ENCODE data around the gene ABCG4.
"Not testable (repeated sequence)": the region's sequence is repeated elsewhere in the genome, so short reads cannot be mapped to it uniquely, and the experiment has no call there.

The ABCG4 gene

DNA sequence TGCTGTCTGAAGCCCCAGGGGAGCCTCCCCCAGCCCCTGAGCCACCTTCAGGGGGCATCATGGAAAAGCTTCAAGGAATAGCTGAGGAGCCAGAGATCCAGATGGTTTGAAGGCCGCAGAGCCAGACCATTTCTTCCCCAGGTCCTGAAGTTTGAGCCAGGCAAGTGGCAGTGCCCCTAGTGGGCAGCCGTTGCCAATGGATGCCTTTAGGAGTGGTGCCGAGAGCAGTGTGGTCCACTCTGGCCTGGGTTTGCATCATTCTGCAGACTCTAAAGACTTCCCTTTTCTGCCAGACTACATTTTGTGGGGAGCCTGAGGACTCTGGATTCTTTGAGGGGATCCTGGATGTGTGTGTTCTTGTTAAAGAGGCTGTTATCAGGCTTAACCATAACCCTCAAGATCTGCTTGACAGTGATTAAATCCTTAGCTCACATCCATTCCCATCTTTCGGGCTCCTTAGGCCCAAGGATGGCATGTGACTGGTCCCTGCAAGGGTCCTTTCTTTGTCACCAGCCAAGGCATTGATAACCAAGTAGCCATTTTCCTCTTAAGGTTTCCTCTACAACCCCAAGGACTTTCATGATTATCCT, 14.4 kb upstream of the ABCG4 start:
- no peaks in the 10 kb centered on the region for H3K9me3 ChIP-seq
- TF ChIP-seq, protein P1, sequence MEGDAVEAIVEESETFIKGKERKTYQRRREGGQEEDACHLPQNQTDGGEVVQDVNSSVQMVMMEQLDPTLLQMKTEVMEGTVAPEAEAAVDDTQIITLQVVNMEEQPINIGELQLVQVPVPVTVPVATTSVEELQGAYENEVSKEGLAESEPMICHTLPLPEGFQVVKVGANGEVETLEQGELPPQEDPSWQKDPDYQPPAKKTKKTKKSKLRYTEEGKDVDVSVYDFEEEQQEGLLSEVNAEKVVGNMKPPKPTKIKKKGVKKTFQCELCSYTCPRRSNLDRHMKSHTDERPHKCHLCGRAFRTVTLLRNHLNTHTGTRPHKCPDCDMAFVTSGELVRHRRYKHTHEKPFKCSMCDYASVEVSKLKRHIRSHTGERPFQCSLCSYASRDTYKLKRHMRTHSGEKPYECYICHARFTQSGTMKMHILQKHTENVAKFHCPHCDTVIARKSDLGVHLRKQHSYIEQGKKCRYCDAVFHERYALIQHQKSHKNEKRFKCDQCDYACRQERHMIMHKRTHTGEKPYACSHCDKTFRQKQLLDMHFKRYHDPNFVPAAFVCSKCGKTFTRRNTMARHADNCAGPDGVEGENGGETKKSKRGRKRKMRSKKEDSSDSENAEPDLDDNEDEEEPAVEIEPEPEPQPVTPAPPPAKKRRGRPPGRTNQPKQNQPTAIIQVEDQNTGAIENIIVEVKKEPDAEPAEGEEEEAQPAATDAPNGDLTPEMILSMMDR (IDR thresholded peaks at IDR 0.05; ENCODE audit: low read depth, low read length): peak; percentile 66
- peaks cover 43% of the 10 kb centered on the region for H3K36me3 ChIP-seq
- H3K4me1 ChIP-seq: no peaks in the 10 kb centered on the region
- no peak overlapping the region for H3K4me3 ChIP-seq (ENCODE audit: low read depth, low read length)
- DNase-seq: peak; percentile 36
- no peaks in the 10 kb centered on the region for H3K27me3 ChIP-seq

DNA sequence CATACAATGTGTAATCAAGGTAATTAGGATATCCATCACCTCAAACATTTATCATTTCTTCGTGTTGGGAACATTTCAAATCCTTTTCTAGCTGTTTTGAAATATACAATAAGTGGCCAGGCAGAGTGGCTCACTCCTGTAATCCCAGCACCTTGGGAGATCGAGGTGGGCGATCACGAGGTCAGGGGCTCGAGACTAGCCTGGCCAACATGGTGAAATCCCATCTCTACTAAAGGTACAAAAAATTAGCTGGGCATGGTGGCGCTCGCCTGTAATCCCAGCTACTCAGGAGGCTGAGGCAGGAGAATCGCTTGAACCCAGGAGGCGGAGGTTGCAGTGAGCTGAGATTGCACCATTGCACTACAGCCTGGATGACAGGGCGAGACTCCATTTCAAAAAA, 9.6 kb upstream of the ABCG4 start:
- H3K4me3 ChIP-seq (ENCODE audit: low read depth, low read length); DNase-seq; H3K36me3 ChIP-seq; H3K27me3 ChIP-seq; H3K9me3 ChIP-seq; H3K4me1 ChIP-seq: not testable (repeated sequence)

GRCh38 chr11:119144825-119145486, 3.9 kb upstream of the ABCG4 start:
- Histone ChIP-seq H3K36me3 (no peaks in the 10 kb centered on the region), H3K4me1 (no peaks in the 10 kb centered on the region), H3K4me3 (ENCODE audit: low read depth, low read length) (no peak overlapping the region), H3K27me3 (peaks cover 4% of the 10 kb centered on the region; the same call in 1 of the 2 replicates), H3K9me3 (no peaks in the 10 kb centered on the region)
- TF ChIP-seq, protein P1 (IDR thresholded peaks at IDR 0.05; ENCODE audit: low read depth, low read length): peak; percentile 72
- DNase-seq: peak; percentile 81

- TF ChIP-seq, protein P1 (IDR thresholded peaks at IDR 0.05; ENCODE audit: low read depth, low read length): no peak
- Histone ChIP-seq H3K27me3 (peaks cover 4% of the 10 kb centered on the region; the same call in 1 of the 2 replicates), H3K36me3 (no peaks in the 10 kb centered on the region), H3K4me3 (ENCODE audit: low read depth, low read length) (no peak overlapping the region), H3K4me1 (no peaks in the 10 kb centered on the region), H3K9me3 (no peaks in the 10 kb centered on the region)
- no peak for DNase-seq
Measured at GRCh38 chr11:119145551-119145950, 3.3 kb upstream of the ABCG4 start.

- Histone ChIP-seq H3K4me3 (ENCODE audit: low read depth, low read length) (no peak overlapping the region), H3K27me3 (peaks cover 4% of the 10 kb centered on the region; the same call in 1 of the 2 replicates)
- no peak for DNase-seq
Measured at GRCh38 chr11:119147604-119148333, 1.1 kb upstream of the ABCG4 start.

DNA sequence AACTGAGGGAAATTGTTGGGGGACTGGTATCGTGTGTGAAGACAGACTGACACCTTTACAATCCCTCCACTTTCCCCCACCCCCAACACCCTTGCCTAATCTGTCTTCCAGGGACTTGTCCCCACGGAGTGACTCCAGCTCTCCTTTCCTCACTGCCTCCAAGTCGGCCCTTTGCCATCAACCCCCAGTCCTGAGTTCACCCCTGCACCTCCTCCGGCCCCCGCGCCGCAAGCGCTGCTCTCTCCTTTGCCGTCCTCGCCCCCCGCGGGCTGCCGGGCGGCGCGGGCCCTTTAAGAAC, 183 bp upstream of the ABCG4 start:
- Histone ChIP-seq H3K36me3 (no peaks in the 10 kb centered on the region), H3K9me3 (no peaks in the 10 kb centered on the region), H3K4me3 (ENCODE audit: low read depth, low read length) (peak overlapping the region; percentile 58), H3K4me1 (no peaks in the 10 kb centered on the region), H3K27me3 (peaks cover 4% of the 10 kb centered on the region; the same call in 1 of the 2 replicates)
- TF ChIP-seq, protein P1 (IDR thresholded peaks at IDR 0.05; ENCODE audit: low read depth, low read length): no peak
- no peak for DNase-seq

More at GRCh38 chr11:119147604-119148333, 1.1 kb upstream of the ABCG4 start:
- no peaks in the 10 kb centered on the region for H3K36me3 ChIP-seq
- H3K4me1 ChIP-seq: no peaks in the 10 kb centered on the region
- H3K9me3 ChIP-seq: no peaks in the 10 kb centered on the region
- TF ChIP-seq, protein P1 (IDR thresholded peaks at IDR 0.05; ENCODE audit: low read depth, low read length): no peak
